A549 (cell line): Measurements from ENCODE around the gene TMC7. TPM values are rescaled to one million over a fixed set of nuclear protein-coding genes. Genes with fewer than 3 reads are reported as not detected.

Experiments
- ATAC-seq, 2 experiments: fragments of 200-7000 bp in 1 of 2; fragments of >200 bp in 1 of 2; cut with Nextera tagmentation in 1 of 2; cut with Tn5 transposase in 1 of 2; 3 replicates each; pipeline versions ENCODE4 v1.8.0 to v1.9.1; 2018 to 2020; ENCODE audit warnings: mild to moderate bottlenecking in 1 of 2, moderate library complexity in 1 of 2
- CTCF ChIA-PET: fragments of 300-600 bp; sonication (Branson Sonifier 250); formaldehyde crosslinking; extraction: SDS; loops from one replicate; lab custom pipeline; 2021; ENCODE audit warnings: antibody characterized with exemption, inconsistent platforms; lab: Yijun Ruan, JAX
- POLR2A ChIA-PET: fragments of 350-600 bp; formaldehyde crosslinking; extraction: SDS; loops from one replicate; lab custom pipeline; 2021; ENCODE audit warnings: antibody characterized with exemption, inconsistent platforms; lab: Yijun Ruan, JAX
- DNase-seq, 2 experiments: peaks; one replicate each; pipeline versions ENCODE4 v3.0.0 to v3.0.0-alpha.2; 2011 to 2016; ENCODE audit warnings: low read depth in 1 of 2, low spot score in 1 of 2
- FAIRE-seq: peaks from 2 replicates; lab custom pipeline; 2011; peaks lifted over from hg19 to GRCh38; lab: Jason Lieb, UNC
- H3K27ac ChIP-seq, 2 experiments: fragments of >200 bp; sonication (Bioruptor Twin); formaldehyde crosslinking; 3 replicates each; pipeline ENCODE4 v1.5.1; 2016 to 2017
- H3K4me1 ChIP-seq: fragments of >200 bp; sonication (Bioruptor Twin); formaldehyde crosslinking; 3 replicates; pipeline ENCODE4 v1.6.1; 2016
- H3K4me2 ChIP-seq: fragments of >200 bp; sonication (Bioruptor Twin); formaldehyde crosslinking; 3 replicates; pipeline ENCODE4 v1.6.1; 2016
- H3K4me3 ChIP-seq: fragments of >200 bp; sonication (Bioruptor Twin); formaldehyde crosslinking; 3 replicates; pipeline ENCODE4 v1.5.1; 2016
- H3K9me3 ChIP-seq: fragments of >200 bp; sonication (Bioruptor Twin); formaldehyde crosslinking; 3 replicates; pipeline ENCODE4 v1.6.1; 2016
- E2F6 ChIP-seq: IDR thresholded peaks from 2 replicates; pipeline ENCODE4 v1.6.1; 2012; ENCODE audit warnings: low read depth, borderline replicate concordance
- KDM1A ChIP-seq: fragments of 200-600 bp; sonication (generic); IDR thresholded peaks from 2 replicates; pipeline ENCODE4 v1.6.1; 2016; ENCODE audit warnings: low read depth, mild to moderate bottlenecking
- MAZ ChIP-seq: fragments of 150-350 bp; IDR thresholded peaks from 2 replicates; pipeline ENCODE4 v1.6.1; 2014; ENCODE audit warnings: antibody characterized with exemption, low read depth, low read length, borderline replicate concordance
- PBX3 ChIP-seq: IDR thresholded peaks from 2 replicates; pipeline ENCODE4 v1.6.1; 2012
- POLR2AphosphoS2 ChIP-seq: conservative IDR thresholded peaks from 2 replicates; pipeline ENCODE4 v1.6.1; 2012; ENCODE audit warnings: low read length, improper control_type of control experiment, inconsistent platforms
- RARB ChIP-seq: fragments of 250-450 bp; sonication (Bioruptor Pico); IDR thresholded peaks from 2 replicates; pipeline ENCODE4 v1.8.0; 2021; ENCODE audit warnings: mild to moderate bottlenecking, moderate library complexity
- REST ChIP-seq: fragments of 200-600 bp; sonication (generic); IDR thresholded peaks from 2 replicates; pipeline ENCODE4 v1.6.1; 2016; ENCODE audit warnings: antibody characterized with exemption, mild to moderate bottlenecking, moderate library complexity
- TFCP2L1 ChIP-seq: fragments of 250-450 bp; sonication (Bioruptor Pico); IDR thresholded peaks from 2 replicates; pipeline ENCODE4 v1.5.0; 2021; ENCODE audit warnings: mild to moderate bottlenecking
- TP53 ChIP-seq: fragments of 250-450 bp; sonication (Bioruptor Pico); IDR thresholded peaks from 2 replicates; pipeline ENCODE4 v1.5.0; 2021; ENCODE audit warnings: mild to moderate bottlenecking, moderate library complexity
- ZNF302 ChIP-seq: fragments of 250-450 bp; sonication (Bioruptor Pico); IDR thresholded peaks from 2 replicates; pipeline ENCODE4 v1.9.0; 2021; ENCODE audit warnings: inconsistent platforms, mild to moderate bottlenecking, moderate library complexity
- WGBS: methylation state at CpG from one replicate; pipeline ENCODE4 v1.1.6; 2017; ENCODE audit errors: missing lambda C conversion rate; 5-methylcytosine and 5-hydroxymethylcytosine counted together
- polyA plus RNA-seq, 4 experiments: library from polyadenylated mRNA; depleted of rRNA in 3 of 4; stranded (reverse); fragments of >200 nt; fragmentation: RNase III in 1 of 4; extraction: RNeasy Plus Mini Kit Qiagen cat#74134 plus additional on column Dnase treatment in 1 of 4; gene quantifications; 2 replicates in 3 of 4; 3 replicates in 1 of 4; pipeline ENCODE4 v1.2.3, GENCODE V29; 2011 to 2017
- TF ChIP-seq, protein P1 (sequence below): IDR thresholded peaks from 2 replicates; pipeline ENCODE4 v1.6.1; 2012
- TF ChIP-seq, protein P2 (sequence below): fragments of 450-650 bp; IDR thresholded peaks from 2 replicates; pipeline ENCODE4 v1.6.1; 2014; ENCODE audit warnings: antibody characterized with exemption
- TF ChIP-seq, protein P3 (sequence below): fragments of >200 bp; sonication (Bioruptor Twin); formaldehyde crosslinking; IDR thresholded peaks from 2 replicates; pipeline ENCODE4 v1.6.1; 2016
- TF ChIP-seq, protein P4 (sequence below): fragments of >200 bp; sonication (Bioruptor Twin); formaldehyde crosslinking; IDR thresholded peaks from 3 replicates; pipeline ENCODE4 v1.5.1; 2016

Gene TMC7
- polyA plus RNA-seq, 2 of the 4 experiments (the other 2 are of a cell fraction) = 7.0 to 9.4 TPM

DNA sequence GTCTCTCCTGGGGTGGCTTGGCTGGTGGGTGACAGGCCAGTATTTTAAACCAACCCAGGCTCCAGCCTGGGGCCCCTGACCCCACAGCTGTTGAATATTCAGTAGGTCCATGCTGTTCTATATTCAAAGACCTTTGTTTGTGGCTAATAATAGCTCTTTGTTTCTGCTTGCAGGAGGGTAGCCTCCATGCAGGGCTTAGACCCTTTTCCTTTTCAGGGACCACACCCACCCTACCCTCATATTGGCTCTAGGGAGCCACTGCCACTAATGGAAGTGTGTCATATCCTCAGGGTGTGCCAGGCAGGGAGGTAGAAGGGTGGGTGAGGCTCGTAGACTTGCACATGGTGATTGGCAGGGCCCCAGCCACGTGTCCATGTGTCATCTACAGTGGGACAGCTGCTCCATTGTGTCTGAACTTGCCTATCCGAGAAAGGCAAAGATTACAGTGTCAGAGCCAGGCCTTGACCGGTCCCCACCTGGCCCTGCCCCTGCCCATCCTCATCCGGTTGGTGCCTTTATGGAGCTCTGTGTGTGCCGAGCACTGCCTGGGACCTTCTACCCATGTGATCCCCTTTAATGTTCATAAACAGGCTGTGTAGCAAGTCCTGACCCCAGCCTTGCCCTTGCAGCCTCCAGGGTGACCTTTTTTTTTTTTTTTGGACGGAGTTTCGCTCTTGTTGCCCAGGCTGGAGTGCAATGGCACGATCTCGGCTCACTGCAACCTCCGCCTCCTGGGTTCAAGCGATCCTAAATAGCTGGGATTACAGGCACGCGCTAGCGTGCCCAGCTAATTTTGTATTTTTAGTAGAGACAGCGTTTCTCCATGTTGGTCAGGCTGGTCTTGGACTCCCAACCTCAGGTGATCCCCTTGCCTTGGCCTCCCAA, 22.1 kb downstream of the TMC7 start:
- DNase-seq (peak; percentile 44 to 76), FAIRE-seq (no peak), ATAC-seq (peak; percentile 60 to 66; a peak in 5 of 6 replicates)
- WGBS = 88% methylated on average over 16 of the region's 16 CpGs
- CTCF ChIA-PET = interaction anchor here (0.8 to 1.8 kb wide), 4 partner anchors 11 to 49 kb away, joined by 3 to 13 read pairs (median 3); partner anchors contain the start of gene TMC7
- Histone ChIP-seq H3K27ac (peak overlapping the region; percentile 46 to 54), H3K4me1 (peaks cover 36% of the 10 kb centered on the region), H3K9me3 (peaks cover 9% of the 10 kb centered on the region; the same call in 2 of the 3 replicates), H3K4me2 (peak overlapping the region; percentile 24; the same call in 1 of the 3 replicates), H3K4me3 (no peak overlapping the region)
- POLR2A ChIA-PET = interaction anchor here (0.6 kb wide), 1 partner anchor 23 kb away, joined by 3 read pairs; no protein-coding TSS in a partner anchor
- TF ChIP-seq E2F6 (no peak), RARB (CRISPR knock-in tag) (no peak), MAZ (no peak), TFCP2L1 (no peak), TP53 (CRISPR knock-in tag) (no peak), ZNF302 (no peak)
- TF ChIP-seq, protein P1, sequence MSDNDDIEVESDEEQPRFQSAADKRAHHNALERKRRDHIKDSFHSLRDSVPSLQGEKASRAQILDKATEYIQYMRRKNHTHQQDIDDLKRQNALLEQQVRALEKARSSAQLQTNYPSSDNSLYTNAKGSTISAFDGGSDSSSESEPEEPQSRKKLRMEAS = peak; percentile 58; the same call in 1 of the 2 replicates
- TF ChIP-seq, protein P2, sequence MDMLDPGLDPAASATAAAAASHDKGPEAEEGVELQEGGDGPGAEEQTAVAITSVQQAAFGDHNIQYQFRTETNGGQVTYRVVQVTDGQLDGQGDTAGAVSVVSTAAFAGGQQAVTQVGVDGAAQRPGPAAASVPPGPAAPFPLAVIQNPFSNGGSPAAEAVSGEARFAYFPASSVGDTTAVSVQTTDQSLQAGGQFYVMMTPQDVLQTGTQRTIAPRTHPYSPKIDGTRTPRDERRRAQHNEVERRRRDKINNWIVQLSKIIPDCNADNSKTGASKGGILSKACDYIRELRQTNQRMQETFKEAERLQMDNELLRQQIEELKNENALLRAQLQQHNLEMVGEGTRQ = peak; percentile 79
- TF ChIP-seq, protein P3, sequence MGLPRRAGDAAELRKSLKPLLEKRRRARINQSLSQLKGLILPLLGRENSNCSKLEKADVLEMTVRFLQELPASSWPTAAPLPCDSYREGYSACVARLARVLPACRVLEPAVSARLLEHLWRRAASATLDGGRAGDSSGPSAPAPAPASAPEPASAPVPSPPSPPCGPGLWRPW = no peak
- TF ChIP-seq, protein P4, sequence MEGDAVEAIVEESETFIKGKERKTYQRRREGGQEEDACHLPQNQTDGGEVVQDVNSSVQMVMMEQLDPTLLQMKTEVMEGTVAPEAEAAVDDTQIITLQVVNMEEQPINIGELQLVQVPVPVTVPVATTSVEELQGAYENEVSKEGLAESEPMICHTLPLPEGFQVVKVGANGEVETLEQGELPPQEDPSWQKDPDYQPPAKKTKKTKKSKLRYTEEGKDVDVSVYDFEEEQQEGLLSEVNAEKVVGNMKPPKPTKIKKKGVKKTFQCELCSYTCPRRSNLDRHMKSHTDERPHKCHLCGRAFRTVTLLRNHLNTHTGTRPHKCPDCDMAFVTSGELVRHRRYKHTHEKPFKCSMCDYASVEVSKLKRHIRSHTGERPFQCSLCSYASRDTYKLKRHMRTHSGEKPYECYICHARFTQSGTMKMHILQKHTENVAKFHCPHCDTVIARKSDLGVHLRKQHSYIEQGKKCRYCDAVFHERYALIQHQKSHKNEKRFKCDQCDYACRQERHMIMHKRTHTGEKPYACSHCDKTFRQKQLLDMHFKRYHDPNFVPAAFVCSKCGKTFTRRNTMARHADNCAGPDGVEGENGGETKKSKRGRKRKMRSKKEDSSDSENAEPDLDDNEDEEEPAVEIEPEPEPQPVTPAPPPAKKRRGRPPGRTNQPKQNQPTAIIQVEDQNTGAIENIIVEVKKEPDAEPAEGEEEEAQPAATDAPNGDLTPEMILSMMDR = no peak

GRCh38 chr16:19006446-19007315, 22.9 kb downstream of the TMC7 start:
- 94% methylated on average over 20 of the region's 20 CpGs for WGBS
- ChIA-PET POLR2A (no interaction called here), CTCF (interaction anchor here (0.9 to 10.7 kb wide), 4 partner anchors 10 to 48 kb away, joined by 3 to 95 read pairs (median 8); partner anchors contain the start of gene TMC7)
- peaks cover 31% of the 10 kb centered on the region for H3K4me1 ChIP-seq
- H3K27ac ChIP-seq = peak overlapping the region in 1 of 2 experiments; percentile 54; a peak in 4 of 6 replicates
- no peak for DNase-seq
- FAIRE-seq = no peak
- no peak overlapping the region for H3K4me2 ChIP-seq
- no peak for TF ChIP-seq REST
- no peak for TF ChIP-seq KDM1A
- TF ChIP-seq POLR2AphosphoS2 = no peak
- no peak for TF ChIP-seq PBX3
- H3K4me3 ChIP-seq = no peak overlapping the region
- H3K9me3 ChIP-seq = peaks cover 11% of the 10 kb centered on the region; the same call in 2 of the 3 replicates
- ATAC-seq = no peak
